HepG2 (cell line): Measurements from ENCODE around the gene SRCIN1. TPM values are rescaled to one million over a fixed set of nuclear protein-coding genes. Genes with fewer than 3 reads are reported as not detected.

ENCODE experiments used
- ATAC-seq: fragments of 200-7000 bp; cut with Tn5 transposase; 3 replicates; pipeline ENCODE4 v1.9.1; 2020; ENCODE audit warnings: mild to moderate bottlenecking, moderate library complexity
- BruUV-seq: library from RNA; stranded (reverse); fragments of 400-500 nt; replicated peaks from 2 replicates; lab custom pipeline; 2021; lab: Mats Ljungman, UMichigan
- CTCF ChIA-PET: fragments of 300-600 bp; formaldehyde crosslinking; extraction: SDS; loops from one replicate; lab custom pipeline; 2021; ENCODE audit warnings: low total read pairs, inconsistent platforms, low intra/inter-chr PET ratio; lab: Yijun Ruan, JAX
- POLR2A ChIA-PET: fragments of 350-600 bp; sonication (Branson Sonifier 250); formaldehyde crosslinking; loops from one replicate; lab custom pipeline; 2020; ENCODE audit warnings: antibody characterized with exemption, inconsistent platforms; lab: Yijun Ruan, JAX
- DNase-seq: peaks from one replicate; pipeline ENCODE4 v3.0.0-alpha.2; 2015; ENCODE audit warnings: low spot score
- FAIRE-seq: peaks from 3 replicates; lab custom pipeline; 2011; peaks lifted over from hg19 to GRCh38; lab: Jason Lieb, UNC
- H2AFZ ChIP-seq: one replicate; pipeline ENCODE4 v1.6.1; 2011; ENCODE audit warnings: low read length, inconsistent platforms
- H3K27ac ChIP-seq: fragments of 300-600 bp; 3 replicates; pipeline ENCODE4 v1.8.0; 2011; ENCODE audit warnings: mixed run types, mild to moderate bottlenecking, mixed read lengths, low read length, inconsistent platforms; ENCODE audit not compliant: insufficient read depth; ENCODE audit errors: extremely low read length
- H3K27me3 ChIP-seq, 2 experiments: fragments of 200-600 bp in 1 of 2; 2 replicates in 1 of 2; 3 replicates in 1 of 2; pipeline versions ENCODE4 v1.6.0 to v1.8.0; 2011; ENCODE audit warnings: low read length in 2 of 2, mild to moderate bottlenecking in 2 of 2, moderate library complexity in 2 of 2, inconsistent platforms in 1 of 2; ENCODE audit not compliant: insufficient read depth in 2 of 2, control insufficient read depth in 1 of 2
- H3K36me3 ChIP-seq, 2 experiments: fragments of 200-600 bp in 1 of 2; replicated peaks in 1 of 2; 2 replicates in 1 of 2; 3 replicates in 1 of 2; pipeline versions ENCODE4 v1.5.1 to v1.8.0; 2011; ENCODE audit warnings: low read length in 2 of 2, inconsistent platforms in 1 of 2; ENCODE audit not compliant: insufficient read depth in 2 of 2, control insufficient read depth in 1 of 2
- H3K4me1 ChIP-seq: 2 replicates; pipeline ENCODE4 v1.5.1; 2012; ENCODE audit warnings: low read length, inconsistent platforms; ENCODE audit not compliant: insufficient read depth
- H3K4me2 ChIP-seq: 2 replicates; pipeline ENCODE4 v1.6.0; 2011; ENCODE audit warnings: low read depth, low read length, inconsistent platforms
- H3K4me3 ChIP-seq, 3 experiments: fragments of 200-600 bp in 1 of 3; sonication (generic), shearing (Covaris generic) in 1 of 3; replicated peaks in 1 of 3; 2 replicates each; pipeline ENCODE4 v1.5.1; 2011 to 2016; ENCODE audit warnings: low read length in 3 of 3, inconsistent platforms in 2 of 3, low read depth in 2 of 3, mild to moderate bottlenecking in 2 of 3, control low read depth in 1 of 3, mixed read lengths in 1 of 3; ENCODE audit not compliant: insufficient read depth in 1 of 3
- H3K79me2 ChIP-seq: one replicate; pipeline ENCODE4 v1.6.1; 2011; ENCODE audit warnings: low read length, inconsistent platforms; ENCODE audit not compliant: insufficient read depth
- H3K9ac ChIP-seq: 2 replicates; pipeline ENCODE4 v1.6.0; 2011; ENCODE audit warnings: mild to moderate bottlenecking, low read depth, low read length, inconsistent platforms; ENCODE audit not compliant: insufficient read depth
- H3K9me3 ChIP-seq: 2 replicates; pipeline ENCODE4 v1.5.1; 2012; ENCODE audit warnings: mild to moderate bottlenecking, low read length
- H4K20me1 ChIP-seq: 2 replicates; pipeline ENCODE4 v1.6.0; 2011; ENCODE audit warnings: inconsistent platforms, mild to moderate bottlenecking, low read length, moderate library complexity; ENCODE audit not compliant: insufficient read depth
- AGO2 ChIP-seq: fragments of 200-400 bp; formaldehyde crosslinking; optimal IDR thresholded peaks from 2 replicates; pipeline ENCODE3; 2017; ENCODE audit warnings: mild to moderate bottlenecking, low read depth, low read length, moderate library complexity
- SKIL ChIP-seq: sonication (generic); formaldehyde crosslinking; IDR thresholded peaks from 2 replicates; pipeline ENCODE4 v1.8.0; 2022; ENCODE audit warnings: missing genetic modification reagents, mild to moderate bottlenecking, moderate library complexity, borderline replicate concordance
- ZNF383 ChIP-seq: sonication (generic); formaldehyde crosslinking; IDR thresholded peaks from 2 replicates; pipeline ENCODE4 v1.4.0; 2020; ENCODE audit warnings: missing genetic modification reagents, mild to moderate bottlenecking, borderline replicate concordance
- ZNF749 ChIP-seq: sonication (generic); formaldehyde crosslinking; IDR thresholded peaks from 2 replicates; pipeline ENCODE4 v1.8.0; 2022; ENCODE audit warnings: mild to moderate bottlenecking, missing genetic modification reagents, moderate library complexity, borderline replicate concordance
- WGBS: methylation state at CpG from one replicate; pipeline ENCODE4 v1.1.6; 2017; ENCODE audit warnings: low lambda C conversion rate; 5-methylcytosine and 5-hydroxymethylcytosine counted together
- in situ Hi-C: cut with HindIII; loops from 2 replicates; pipeline ENCODE4 v1.10.0; 2017; ENCODE audit warnings: low pct_unique_long_range_greater_than_20kb; ENCODE audit not compliant: extremely low pct_ligation_motif_present
- intact Hi-C: fragments of 100-400 bp; cut with micrococcal nuclease; formaldehyde crosslinking; loops from one replicate; pipeline ENCODE4 v1.10.0; 2022; ENCODE audit not compliant: unreplicated experiment
- polyA plus RNA-seq, 8 experiments: library from polyadenylated mRNA; depleted of rRNA in 3 of 8; stranded (reverse) in 7 of 8; unstranded in 1 of 8; fragments of >200 nt; fragmentation: Illumina TruSeq in 4 of 8; extraction: Trizol in 4 of 8; gene quantifications; 2 replicates each; pipeline versions ENCODE4 v1.2.1 to v1.2.3, GENCODE V29; 2011 to 2016; ENCODE audit warnings: low read depth in 4 of 8, missing spikeins in 1 of 8, mixed read lengths in 1 of 8; ENCODE audit not compliant: insufficient read depth in 1 of 8
- total RNA-seq, 5 experiments: library from RNA; depleted of rRNA; stranded (reverse); fragments of >200 nt; fragmentation: Illumina TruSeq; extraction: Trizol; gene quantifications; 2 replicates each; pipeline ENCODE4 v1.2.3, GENCODE V29; 2016; ENCODE audit warnings: low read depth in 1 of 5

The SRCIN1 gene
- total and polyA plus RNA-seq, 2 of the 13 experiments (the other 11 are each of a cell fraction or from before 2014, with no cell fraction given): 1.2 to 9.6 TPM

- Histone ChIP-seq H3K9ac (no peak overlapping the region), H3K4me2 (no peak overlapping the region), H3K79me2 (no peaks in the 10 kb centered on the region), H3K4me3 (no peak overlapping the region), H3K36me3 (no peaks in the 10 kb centered on the region), H3K9me3 (no peaks in the 10 kb centered on the region), H3K27me3 (peaks cover 8 to 73% of the 10 kb centered on the region in 2 experiments; a peak in 4 of 5 replicates), H4K20me1 (peaks cover 28% of the 10 kb centered on the region; the same call in 1 of the 2 replicates), H3K27ac (no peak overlapping the region), H3K4me1 (peaks cover 11% of the 10 kb centered on the region; the same call in 1 of the 2 replicates), H2AFZ (no peak overlapping the region)
- POLR2A ChIA-PET: no interaction called here
- no peak for TF ChIP-seq ZNF749 (CRISPR knock-in tag)
- TF ChIP-seq ZNF383: no peak
- TF ChIP-seq SKIL (CRISPR knock-in tag): 0 out of 2 replicates have a peak, but pooled peaks have one; percentile 19
- TF ChIP-seq AGO2: peak; percentile 30
- CTCF ChIA-PET: interaction anchor here (1.8 to 1.9 kb wide), 2 partner anchors 20 to 89 kb away, joined by 8 read pairs; no protein-coding TSS in a partner anchor
- WGBS: 58% methylated on average over 48 of the region's 63 CpGs
- FAIRE-seq (no peak), DNase-seq (no peak), ATAC-seq (no peak)
- intact Hi-C loops: no loop called here
- BruUV-seq: no TSS peak
- in situ Hi-C loops: no loop called here
Measured at GRCh38 chr17:38578229-38579082, 27.3 kb downstream of the SRCIN1 start.
